Mammary epithelial cell (primary cell): Measurements from ENCODE around the gene OIP5.

Experiments
- CTCF ChIP-seq, 2 donors: IDR thresholded peaks in 1 of 2; conservative IDR thresholded peaks in 1 of 2; 2 replicates each; pipeline ENCODE4 v1.5.1; 2011 to 2012; ENCODE audit warnings: inconsistent platforms in 2 of 2, low read length in 2 of 2, mild to moderate bottlenecking in 2 of 2, control low read depth in 1 of 2, low read depth in 1 of 2; ENCODE audit not compliant: insufficient read depth in 1 of 2; ENCODE audit errors: extremely low read depth in 1 of 2
- EZH2 ChIP-seq: IDR thresholded peaks from 2 replicates; pipeline ENCODE4 v1.6.1; 2012; ENCODE audit warnings: low read length, inconsistent platforms, borderline replicate concordance

DNA sequence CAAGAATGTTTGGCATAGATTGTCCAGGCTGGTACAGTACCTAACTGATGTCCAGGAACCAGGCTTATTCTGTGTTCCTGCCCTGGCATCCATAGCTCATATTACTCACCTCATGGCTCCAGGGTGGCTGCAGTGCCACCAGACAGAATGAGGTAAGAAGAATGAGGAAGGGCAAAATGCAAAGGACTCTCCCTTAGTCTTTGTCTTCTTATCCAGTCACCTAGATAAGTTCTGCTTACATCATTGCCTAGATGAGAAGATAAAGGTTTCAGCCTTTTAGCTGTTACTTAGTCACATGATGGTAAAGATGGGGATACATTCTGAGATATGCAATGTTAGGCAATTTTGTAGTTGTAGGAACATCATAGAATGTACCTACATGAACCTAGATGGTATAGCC is 55.6 kb downstream of the OIP5 start:
- TF ChIP-seq CTCF (conservative IDR thresholded peaks at IDR 0.05 in 1 of 2, IDR thresholded peaks at IDR 0.05 in 1 of 2; ENCODE audit: extremely low read depth in 1 of 2, insufficient read depth in 1 of 2, low read depth in 1 of 2, low read length in 2 of 2) (no peak), EZH2 (no peak)
